ENCODE data around the gene HCFC1R1. TPM values are rescaled to one million over a fixed set of nuclear protein-coding genes. Genes with fewer than 3 reads are reported as not detected.

The HCFC1R1 gene
- total RNA-seq, 4 donors from 2014 or later: 17.8 to 30.9 (median 27.9) TPM

DNA sequence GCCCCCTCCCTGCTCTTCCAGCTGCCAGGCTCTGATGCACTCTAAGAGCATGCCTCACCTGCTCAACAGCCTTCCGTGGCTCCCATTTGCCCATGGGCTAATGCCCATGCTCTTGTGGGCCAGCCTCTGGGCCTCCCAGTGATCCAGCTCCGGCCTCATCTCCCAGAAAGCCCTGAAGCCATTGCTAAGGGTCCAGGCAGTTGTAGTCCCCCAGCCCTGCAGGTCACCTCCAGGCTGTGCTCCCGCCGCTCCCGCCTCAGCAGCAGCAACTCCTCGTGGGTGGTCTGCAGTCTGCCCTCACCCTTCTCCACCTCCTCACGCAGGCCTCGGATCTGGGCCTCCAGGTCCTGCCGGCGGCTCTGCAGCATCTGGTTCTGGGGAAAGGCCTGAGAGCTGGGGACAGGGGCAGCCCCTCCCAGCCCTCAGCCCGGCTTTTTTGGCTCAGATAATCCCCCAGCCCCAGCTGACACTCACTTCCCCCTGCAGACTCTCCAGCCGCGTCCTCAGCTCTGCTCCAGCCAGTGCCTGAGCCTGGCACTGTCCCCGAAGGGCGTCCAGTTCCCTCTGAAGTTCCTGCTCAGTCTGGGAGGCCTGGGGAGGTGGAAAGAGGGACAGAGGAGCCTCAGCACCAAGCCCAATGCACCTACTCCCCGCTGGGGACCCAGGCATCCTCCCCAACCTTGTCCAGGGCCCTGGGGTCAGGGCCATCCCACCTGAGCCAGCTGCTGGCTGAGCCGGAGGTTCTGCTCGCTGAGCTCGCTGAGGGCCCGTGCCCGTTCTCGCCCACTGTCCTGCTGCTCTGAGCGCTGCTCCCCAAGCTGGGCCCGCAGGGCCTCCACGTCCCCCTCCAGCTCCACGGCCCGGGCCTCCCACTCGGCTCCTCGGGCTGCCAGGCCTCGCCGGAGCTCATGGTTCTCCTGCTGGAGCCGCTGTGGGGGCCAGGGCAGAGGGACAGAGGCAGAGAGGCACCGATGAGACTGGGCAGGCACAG, 6.8 kb upstream of the HCFC1R1 start:
- TF ChIP-seq, protein P1, sequence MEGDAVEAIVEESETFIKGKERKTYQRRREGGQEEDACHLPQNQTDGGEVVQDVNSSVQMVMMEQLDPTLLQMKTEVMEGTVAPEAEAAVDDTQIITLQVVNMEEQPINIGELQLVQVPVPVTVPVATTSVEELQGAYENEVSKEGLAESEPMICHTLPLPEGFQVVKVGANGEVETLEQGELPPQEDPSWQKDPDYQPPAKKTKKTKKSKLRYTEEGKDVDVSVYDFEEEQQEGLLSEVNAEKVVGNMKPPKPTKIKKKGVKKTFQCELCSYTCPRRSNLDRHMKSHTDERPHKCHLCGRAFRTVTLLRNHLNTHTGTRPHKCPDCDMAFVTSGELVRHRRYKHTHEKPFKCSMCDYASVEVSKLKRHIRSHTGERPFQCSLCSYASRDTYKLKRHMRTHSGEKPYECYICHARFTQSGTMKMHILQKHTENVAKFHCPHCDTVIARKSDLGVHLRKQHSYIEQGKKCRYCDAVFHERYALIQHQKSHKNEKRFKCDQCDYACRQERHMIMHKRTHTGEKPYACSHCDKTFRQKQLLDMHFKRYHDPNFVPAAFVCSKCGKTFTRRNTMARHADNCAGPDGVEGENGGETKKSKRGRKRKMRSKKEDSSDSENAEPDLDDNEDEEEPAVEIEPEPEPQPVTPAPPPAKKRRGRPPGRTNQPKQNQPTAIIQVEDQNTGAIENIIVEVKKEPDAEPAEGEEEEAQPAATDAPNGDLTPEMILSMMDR (IDR thresholded peaks at IDR 0.05; ENCODE audit: low read depth): no peak

DNA sequence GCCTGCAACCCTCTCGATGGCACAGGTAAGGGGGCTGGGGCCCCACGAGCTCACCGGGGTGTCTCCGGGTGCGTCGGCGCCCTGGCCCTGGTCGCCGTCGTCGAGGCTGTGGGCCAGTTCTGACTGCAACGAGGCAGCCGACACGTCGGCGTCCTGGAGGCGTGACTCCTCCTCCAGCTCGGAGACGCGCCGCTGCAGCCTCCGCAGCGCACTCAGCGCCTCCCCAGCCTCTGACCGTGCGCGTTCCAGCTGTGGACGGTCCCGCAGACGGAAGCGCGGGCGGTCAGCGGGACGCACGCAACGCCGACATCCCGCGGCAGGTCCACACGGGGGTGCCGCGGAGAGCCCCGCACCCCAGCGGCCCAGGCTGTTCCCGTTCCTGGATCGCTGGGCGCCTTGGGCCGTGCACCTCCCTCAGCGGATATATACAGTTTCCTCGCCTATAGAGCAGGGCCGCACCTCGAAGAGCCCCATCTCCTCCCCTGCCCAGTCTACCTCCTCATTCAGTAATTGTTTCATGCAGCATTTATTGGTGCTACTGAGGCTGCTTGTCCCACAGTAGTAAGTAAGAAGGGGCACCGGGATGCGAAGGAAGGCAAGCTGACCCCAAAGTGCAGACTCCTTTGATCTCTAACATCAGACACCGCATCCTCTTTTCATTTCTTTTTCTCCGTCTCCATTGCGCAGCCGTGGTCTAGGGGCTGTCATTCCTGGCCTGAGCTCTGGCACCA, 5.9 kb upstream of the HCFC1R1 start:
- TF ChIP-seq, protein P1 (IDR thresholded peaks at IDR 0.05; ENCODE audit: low read depth): no peak

- TF ChIP-seq, protein P1 (IDR thresholded peaks at IDR 0.05; ENCODE audit: low read depth): no peak
Observed at GRCh38 chr16:3028716-3029319, 5.1 kb upstream of the HCFC1R1 start.

GRCh38 chr16:3027983-3028715, 4.4 kb upstream of the HCFC1R1 start:
- TF ChIP-seq, protein P1 (IDR thresholded peaks at IDR 0.05; ENCODE audit: low read depth): no peak

GRCh38 chr16:3027489-3027795, 3.7 kb upstream of the HCFC1R1 start:
- TF ChIP-seq, protein P1 (IDR thresholded peaks at IDR 0.05; ENCODE audit: low read depth): no peak

DNA sequence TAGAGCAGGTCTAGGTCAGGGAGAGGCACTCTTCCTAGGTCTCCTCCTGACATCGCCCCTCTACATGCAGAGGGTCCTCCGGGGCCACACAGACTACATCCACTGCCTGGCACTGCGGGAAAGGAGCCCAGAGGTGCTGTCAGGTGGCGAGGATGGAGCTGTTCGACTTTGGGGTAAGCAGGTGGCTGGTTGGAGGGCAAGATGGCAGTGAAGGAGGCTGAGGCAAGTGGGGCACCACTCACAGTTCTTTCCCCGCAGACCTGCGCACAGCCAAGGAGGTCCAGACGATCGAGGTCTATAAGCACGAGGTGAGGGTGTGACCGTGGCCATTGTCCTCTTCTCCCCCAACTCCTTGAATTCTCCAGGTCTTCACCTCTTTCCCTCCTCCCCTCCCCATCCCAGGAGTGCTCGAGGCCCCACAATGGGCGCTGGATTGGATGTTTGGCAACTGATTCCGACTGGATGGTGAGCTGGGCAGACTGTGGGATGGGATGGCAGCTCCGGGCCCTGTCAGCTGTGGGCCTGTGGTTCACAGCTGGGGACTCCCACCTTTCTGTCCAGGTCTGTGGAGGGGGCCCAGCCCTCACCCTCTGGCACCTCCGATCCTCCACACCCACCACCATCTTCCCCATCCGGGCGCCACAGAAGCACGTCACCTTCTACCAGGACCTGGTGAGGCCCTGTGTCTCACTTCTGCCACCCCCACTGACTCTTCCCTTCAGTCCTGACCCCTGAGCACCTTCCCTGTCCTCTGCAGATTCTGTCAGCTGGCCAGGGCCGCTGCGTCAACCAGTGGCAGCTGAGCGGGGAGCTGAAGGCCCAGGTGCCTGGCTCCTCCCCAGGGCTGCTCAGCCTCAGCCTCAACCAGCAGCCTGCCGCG, 3.1 kb upstream of the HCFC1R1 start:
- TF ChIP-seq, protein P1 (IDR thresholded peaks at IDR 0.05; ENCODE audit: low read depth): no peak

Data from subcutaneous adipose tissue (tissue), 4 donors.